Endodermal cell (in vitro differentiated cells): Measurements from ENCODE around the gene LRFN5. TPM values are rescaled to one million over a fixed set of nuclear protein-coding genes. Genes with fewer than 3 reads are reported as not detected.

ENCODE experiments used
- DNase-seq: peaks from one replicate; pipeline ENCODE4 v3.0.0-alpha.2; 2017
- H3K27ac ChIP-seq: 2 replicates; pipeline ENCODE4 v1.5.1; 2013; ENCODE audit warnings: mild to moderate bottlenecking, low read depth, low read length, moderate library complexity
- H3K27me3 ChIP-seq: 2 replicates; pipeline ENCODE4 v1.6.1; 2013; ENCODE audit warnings: mild to moderate bottlenecking, low read length, moderate library complexity; ENCODE audit not compliant: insufficient read depth, control insufficient read depth, poor library complexity, severe bottlenecking
- H3K36me3 ChIP-seq: 2 replicates; pipeline ENCODE4 v1.7.0; 2013; ENCODE audit warnings: mild to moderate bottlenecking, low read length, moderate library complexity; ENCODE audit not compliant: control insufficient read depth, insufficient read depth
- H3K4me1 ChIP-seq: one replicate; pipeline ENCODE4 v1.7.0; 2013; ENCODE audit warnings: low read length; ENCODE audit not compliant: control insufficient read depth, insufficient read depth
- H3K4me3 ChIP-seq: 2 replicates; pipeline ENCODE4 v1.5.1; 2013; ENCODE audit warnings: mild to moderate bottlenecking, low read length, moderate library complexity
- H3K9ac ChIP-seq: 2 replicates; pipeline ENCODE4 v1.6.1; 2013; ENCODE audit warnings: mild to moderate bottlenecking, low read length, moderate library complexity; ENCODE audit not compliant: poor library complexity, severe bottlenecking; ENCODE audit errors: extremely low read depth
- H3K9me3 ChIP-seq: 2 replicates; pipeline ENCODE4 v1.6.1; 2013; ENCODE audit warnings: mild to moderate bottlenecking, low read length, moderate library complexity; ENCODE audit not compliant: control insufficient read depth
- H3K27ac Mint-ChIP-seq: 2 replicates; pipeline ENCODE4 v1.8.0; 2020; ENCODE audit warnings: mixed read lengths
- H3K27me3 Mint-ChIP-seq: 2 replicates; pipeline ENCODE4 v1.8.0; 2021; ENCODE audit warnings: mild to moderate bottlenecking, mixed read lengths; ENCODE audit not compliant: insufficient read depth
- H3K36me3 Mint-ChIP-seq: 2 replicates; pipeline ENCODE4 v1.8.0; 2020; ENCODE audit warnings: low read depth, mixed read lengths
- H3K4me1 Mint-ChIP-seq: 2 replicates; pipeline ENCODE4 v1.8.0; 2020; ENCODE audit warnings: mixed read lengths
- H3K4me3 Mint-ChIP-seq: 2 replicates; pipeline ENCODE4 v1.8.0; 2020; ENCODE audit warnings: mild to moderate bottlenecking, moderate library complexity, mixed read lengths
- H3K9me3 Mint-ChIP-seq: 2 replicates; pipeline ENCODE4 v1.8.0; 2020; ENCODE audit warnings: mild to moderate bottlenecking, mixed read lengths
- WGBS, 2 experiments: methylation state at CpG; one replicate each; pipeline versions ENCODE4 v1.1.5 to v1.1.7; 2013; ENCODE audit warnings: missing lambda C conversion rate in 2 of 2, mixed read lengths in 1 of 2; ENCODE audit not compliant: insufficient coverage in 1 of 2, insufficient read length in 1 of 2; 5-methylcytosine and 5-hydroxymethylcytosine counted together
- total RNA-seq, 2 donors: library from RNA; stranded (reverse); fragmentation: NEBNext Ultra II Directional in 1 of 2; extraction: Animal tissue kit (Norgen Biotek cat#: 25700) in 1 of 2; gene quantifications; 2 replicates in 1 of 2; 3 replicates in 1 of 2; pipeline ENCODE4 v1.2.1, GENCODE V29; 2021
- TF ChIP-seq, protein P1 (sequence below): fragments of 200-600 bp; sonication (generic); conservative IDR thresholded peaks from 2 replicates; pipeline ENCODE4 v1.5.0; 2021; ENCODE audit warnings: antibody characterized with exemption, mild to moderate bottlenecking

The LRFN5 gene
- total RNA-seq, 2 donors from 2014 or later = 1.4 to 3.2 TPM

DNA sequence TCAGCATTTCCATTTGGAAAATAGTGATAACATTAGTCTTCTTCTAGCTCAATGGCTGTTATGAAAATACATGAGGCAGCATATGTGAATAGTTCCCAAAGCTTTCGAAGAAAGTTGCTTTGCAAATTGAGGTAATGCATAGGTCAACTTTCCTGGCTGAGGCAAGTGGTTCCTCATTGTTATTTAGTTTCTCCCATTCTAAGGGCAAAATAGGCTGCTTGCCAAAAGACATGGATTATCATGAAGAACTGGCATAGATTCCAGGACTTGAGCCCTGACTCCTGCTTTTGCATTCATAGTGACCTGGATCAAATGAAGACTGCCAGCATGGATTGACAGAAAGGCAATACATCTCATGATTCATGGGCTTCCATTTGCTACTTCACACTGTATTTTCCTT lies 35.7 kb downstream of the LRFN5 start:
- no peak for DNase-seq
- TF ChIP-seq, protein P1, sequence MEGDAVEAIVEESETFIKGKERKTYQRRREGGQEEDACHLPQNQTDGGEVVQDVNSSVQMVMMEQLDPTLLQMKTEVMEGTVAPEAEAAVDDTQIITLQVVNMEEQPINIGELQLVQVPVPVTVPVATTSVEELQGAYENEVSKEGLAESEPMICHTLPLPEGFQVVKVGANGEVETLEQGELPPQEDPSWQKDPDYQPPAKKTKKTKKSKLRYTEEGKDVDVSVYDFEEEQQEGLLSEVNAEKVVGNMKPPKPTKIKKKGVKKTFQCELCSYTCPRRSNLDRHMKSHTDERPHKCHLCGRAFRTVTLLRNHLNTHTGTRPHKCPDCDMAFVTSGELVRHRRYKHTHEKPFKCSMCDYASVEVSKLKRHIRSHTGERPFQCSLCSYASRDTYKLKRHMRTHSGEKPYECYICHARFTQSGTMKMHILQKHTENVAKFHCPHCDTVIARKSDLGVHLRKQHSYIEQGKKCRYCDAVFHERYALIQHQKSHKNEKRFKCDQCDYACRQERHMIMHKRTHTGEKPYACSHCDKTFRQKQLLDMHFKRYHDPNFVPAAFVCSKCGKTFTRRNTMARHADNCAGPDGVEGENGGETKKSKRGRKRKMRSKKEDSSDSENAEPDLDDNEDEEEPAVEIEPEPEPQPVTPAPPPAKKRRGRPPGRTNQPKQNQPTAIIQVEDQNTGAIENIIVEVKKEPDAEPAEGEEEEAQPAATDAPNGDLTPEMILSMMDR = no peak
- Mint-ChIP-seq H3K27ac (no peak overlapping the region), H3K36me3 (no peaks in the 10 kb centered on the region), H3K9me3 (no peaks in the 10 kb centered on the region), H3K4me3 (no peak overlapping the region), H3K4me1 (peaks cover 4% of the 10 kb centered on the region), H3K27me3 (no peaks in the 10 kb centered on the region)
- H3K27ac ChIP-seq = no peak overlapping the region
- no peaks in the 10 kb centered on the region for H3K36me3 ChIP-seq
- no peaks in the 10 kb centered on the region for H3K27me3 ChIP-seq
- H3K9me3 ChIP-seq = no peaks in the 10 kb centered on the region
- no peak overlapping the region for H3K4me3 ChIP-seq
- no peaks in the 10 kb centered on the region for H3K4me1 ChIP-seq
- WGBS, 2 experiments = 80% methylated on average over 1 of the region's 1 CpG; no CpG with 5 or more reads in 1 of the 2 experiments
- no peak overlapping the region for H3K9ac ChIP-seq

DNA sequence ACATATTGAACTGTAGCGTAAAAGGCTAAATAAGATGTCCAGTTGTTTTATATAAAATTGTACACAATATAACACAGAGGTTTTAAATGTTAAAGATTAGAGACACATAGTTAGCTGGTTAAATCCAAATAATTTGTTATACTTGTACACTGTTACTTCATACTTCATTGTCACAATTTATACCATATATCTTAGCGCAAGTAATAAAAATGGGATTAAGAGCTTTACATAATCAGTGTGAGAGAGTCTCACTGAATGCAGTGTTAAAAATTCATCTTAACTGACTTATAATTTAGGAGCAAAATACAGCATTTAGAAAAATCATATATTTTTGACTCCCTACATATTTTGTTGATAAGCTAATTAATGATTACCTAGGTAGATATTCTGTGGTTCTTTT lies 36.1 kb downstream of the LRFN5 start:
- no peaks in the 10 kb centered on the region for H3K36me3 Mint-ChIP-seq
- H3K27ac ChIP-seq = no peak overlapping the region
- no peak overlapping the region for H3K4me3 Mint-ChIP-seq
- H3K4me3 ChIP-seq = no peak overlapping the region
- H3K9me3 ChIP-seq = no peaks in the 10 kb centered on the region
- H3K9ac ChIP-seq = no peak overlapping the region
- peaks cover 4% of the 10 kb centered on the region for H3K4me1 Mint-ChIP-seq
- H3K27me3 ChIP-seq = no peaks in the 10 kb centered on the region
- TF ChIP-seq, protein P1 = no peak
- no peaks in the 10 kb centered on the region for H3K4me1 ChIP-seq
- no peak for DNase-seq
- no peak overlapping the region for H3K27ac Mint-ChIP-seq
- H3K9me3 Mint-ChIP-seq = no peaks in the 10 kb centered on the region
- WGBS, 2 experiments = no CpG with 5 or more reads among the region's 2 CpGs
- H3K36me3 ChIP-seq = no peaks in the 10 kb centered on the region
- H3K27me3 Mint-ChIP-seq = no peaks in the 10 kb centered on the region

DNA sequence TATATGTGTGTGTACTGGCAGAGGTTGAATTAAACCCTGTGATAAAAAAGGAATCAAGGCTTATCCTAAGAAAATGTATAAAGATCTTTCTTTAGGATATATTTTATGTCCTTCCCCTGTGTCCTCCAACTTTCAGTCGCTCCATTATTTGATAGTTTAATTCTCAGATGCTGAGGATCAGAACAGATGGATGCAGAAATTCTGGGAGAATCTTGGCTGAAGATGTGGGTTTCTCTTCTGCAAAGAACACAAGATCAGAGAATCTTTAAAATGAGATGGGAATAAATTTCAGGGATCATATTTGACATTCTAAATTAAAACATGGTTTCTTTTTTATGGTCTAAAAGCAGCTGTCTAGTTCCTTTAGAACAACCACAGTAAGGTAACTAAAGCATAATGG lies 37.9 kb downstream of the LRFN5 start:
- Histone ChIP-seq H3K27me3 (no peaks in the 10 kb centered on the region), H3K4me1 (no peaks in the 10 kb centered on the region), H3K36me3 (no peaks in the 10 kb centered on the region), H3K9ac (no peak overlapping the region), H3K4me3 (no peak overlapping the region), H3K27ac (no peak overlapping the region), H3K9me3 (no peaks in the 10 kb centered on the region)
- H3K27ac Mint-ChIP-seq = no peak overlapping the region
- 100% methylated on average over 1 of the region's 1 CpG; no CpG with 5 or more reads in 1 of the 2 experiments for whole genome bisulfite sequencing, 2 experiments
- no peak overlapping the region for H3K4me3 Mint-ChIP-seq
- H3K9me3 Mint-ChIP-seq = no peaks in the 10 kb centered on the region
- no peaks in the 10 kb centered on the region for H3K27me3 Mint-ChIP-seq
- no peak for DNase-seq
- H3K36me3 Mint-ChIP-seq = no peaks in the 10 kb centered on the region
- H3K4me1 Mint-ChIP-seq = peaks cover 4% of the 10 kb centered on the region
- TF ChIP-seq, protein P1 = no peak
